HepG2 (cell line): ENCODE results near the gene VGLL1. TPM values are rescaled to one million over a fixed set of nuclear protein-coding genes. Genes with fewer than 3 reads are reported as not detected.

ENCODE experiments used
- microRNA counts: library from miRNA; unstranded; fragments of <30 nt; microRNA quantifications from one replicate; lab custom pipeline; 2015
- microRNA-seq: library from miRNA; unstranded; fragments of <30 nt; microRNA quantifications from one replicate; pipeline ENCODE4, GENCODE V29; 2020
- polyA plus RNA-seq, 8 experiments: library from polyadenylated mRNA; depleted of rRNA in 3 of 8; stranded (reverse) in 7 of 8; unstranded in 1 of 8; fragments of >200 nt; fragmentation: Illumina TruSeq in 4 of 8; extraction: Trizol in 4 of 8; gene quantifications; 2 replicates each; pipeline versions ENCODE4 v1.2.1 to v1.2.3, GENCODE V29; 2011 to 2016; ENCODE audit warnings: low read depth in 4 of 8, missing spikeins in 1 of 8, mixed read lengths in 1 of 8; ENCODE audit not compliant: insufficient read depth in 1 of 8
- small RNA-seq, 3 experiments: library from RNA; depleted of rRNA; stranded (forward); fragments of <200 nt; gene quantifications; one replicate each; pipeline ENCODE3, GENCODE V24; 2012; ENCODE audit warnings: low read depth in 2 of 3, low replicate concordance in 1 of 3; ENCODE audit not compliant: insufficient read length in 3 of 3, insufficient read depth in 2 of 3
- total RNA-seq, 5 experiments: library from RNA; depleted of rRNA; stranded (reverse); fragments of >200 nt; fragmentation: Illumina TruSeq; extraction: Trizol; gene quantifications; 2 replicates each; pipeline ENCODE4 v1.2.3, GENCODE V29; 2016; ENCODE audit warnings: low read depth in 1 of 5

VGLL1 gene
- total and polyA plus RNA-seq, 2 of the 13 experiments (the other 11 are each of a cell fraction or from before 2014, with no cell fraction given) = not detected

MicroRNA genes within 50 kb of the gene (microRNA counts, 767-probe panel; counts per million panel counts)
- microRNA hsa-miR-934 (lab: Ali Mortazavi, UCI) = not detected

Small RNAs within 50 kb of the gene (microRNA-seq; reads per million reads assigned to microRNA genes)
- not detected for gene MIR934

Small RNAs within 50 kb of the gene (small RNA-seq; reads per million reads assigned to genes)
- gene MIR934 (0 reads per million in 3 experiments), gene RF00019 (0 reads per million in 3 experiments), gene RNU6-320P (0 reads per million in 3 experiments)

Other genes starting within 250 kb of the VGLL1 start
- not detected in 2 replicates for gene ADGRG4, start 231.3 kb upstream of the VGLL1 start, total RNA-seq (2016; rRNA removed; fragmentation: Illumina TruSeq; extraction: Trizol)
- not detected in 2 replicates for gene ADGRG4, start 231.3 kb upstream of the VGLL1 start, polyA plus RNA-seq (2011; rRNA removed)
- gene BRS3, start 44.3 kb upstream of the VGLL1 start, total RNA-seq (2016; rRNA removed; fragmentation: Illumina TruSeq; extraction: Trizol) = not detected in 2 replicates
- gene BRS3, start 44.3 kb upstream of the VGLL1 start, polyA plus RNA-seq (2011; rRNA removed) = not detected in 2 replicates
- 40.5 and 59.4 TPM in 2 replicates for gene HTATSF1, start 34.6 kb upstream of the VGLL1 start, total RNA-seq (2016; rRNA removed; fragmentation: Illumina TruSeq; extraction: Trizol)
- gene HTATSF1, start 34.6 kb upstream of the VGLL1 start, polyA plus RNA-seq (2011; rRNA removed) = 0.57 and 0.61 TPM in 2 replicates
- not detected in 2 replicates for gene CD40LG, start 115.9 kb downstream of the VGLL1 start, total RNA-seq (2016; rRNA removed; fragmentation: Illumina TruSeq; extraction: Trizol)
- gene CD40LG, start 115.9 kb downstream of the VGLL1 start, polyA plus RNA-seq (2011; rRNA removed) = not detected in 2 replicates
- not detected in 2 replicates for gene ARHGEF6, start 248.7 kb downstream of the VGLL1 start, total RNA-seq (2016; rRNA removed; fragmentation: Illumina TruSeq; extraction: Trizol)
- gene ARHGEF6, start 248.7 kb downstream of the VGLL1 start, polyA plus RNA-seq (2011; rRNA removed) = 0.01 and 0.03 TPM in 2 replicates